GM12873 (cell line): Measurements from ENCODE around the gene DOCK8.

ENCODE experiments used
- TF ChIP-seq, protein P1 (sequence below): IDR thresholded peaks from 2 replicates; pipeline ENCODE4 v1.5.1; 2012; ENCODE audit warnings: low read depth, mild to moderate bottlenecking, moderate library complexity, low read length, control low read depth; ENCODE audit not compliant: insufficient read depth; ENCODE audit errors: missing control alignments

DOCK8 gene

DNA sequence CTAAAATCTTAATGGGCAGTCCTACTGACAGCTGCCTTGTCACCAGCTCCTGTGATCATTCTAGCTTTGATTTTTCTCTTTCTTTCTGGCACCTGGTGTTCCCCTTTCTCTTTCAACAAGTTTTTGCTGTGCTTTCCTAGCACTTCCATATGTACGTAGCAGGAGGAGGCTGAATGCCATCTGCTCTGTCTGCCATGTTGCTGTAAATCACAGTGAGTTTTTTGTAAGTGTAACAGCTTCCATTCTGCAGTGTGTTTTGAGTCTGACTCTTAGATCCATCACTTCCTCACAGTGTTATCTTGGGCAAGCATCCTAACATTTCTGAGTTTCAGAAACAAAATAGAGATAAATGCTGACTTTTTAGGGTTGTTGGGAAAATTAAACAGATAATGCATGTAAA is 247.9 kb downstream of the DOCK8 start:
- TF ChIP-seq, protein P1, sequence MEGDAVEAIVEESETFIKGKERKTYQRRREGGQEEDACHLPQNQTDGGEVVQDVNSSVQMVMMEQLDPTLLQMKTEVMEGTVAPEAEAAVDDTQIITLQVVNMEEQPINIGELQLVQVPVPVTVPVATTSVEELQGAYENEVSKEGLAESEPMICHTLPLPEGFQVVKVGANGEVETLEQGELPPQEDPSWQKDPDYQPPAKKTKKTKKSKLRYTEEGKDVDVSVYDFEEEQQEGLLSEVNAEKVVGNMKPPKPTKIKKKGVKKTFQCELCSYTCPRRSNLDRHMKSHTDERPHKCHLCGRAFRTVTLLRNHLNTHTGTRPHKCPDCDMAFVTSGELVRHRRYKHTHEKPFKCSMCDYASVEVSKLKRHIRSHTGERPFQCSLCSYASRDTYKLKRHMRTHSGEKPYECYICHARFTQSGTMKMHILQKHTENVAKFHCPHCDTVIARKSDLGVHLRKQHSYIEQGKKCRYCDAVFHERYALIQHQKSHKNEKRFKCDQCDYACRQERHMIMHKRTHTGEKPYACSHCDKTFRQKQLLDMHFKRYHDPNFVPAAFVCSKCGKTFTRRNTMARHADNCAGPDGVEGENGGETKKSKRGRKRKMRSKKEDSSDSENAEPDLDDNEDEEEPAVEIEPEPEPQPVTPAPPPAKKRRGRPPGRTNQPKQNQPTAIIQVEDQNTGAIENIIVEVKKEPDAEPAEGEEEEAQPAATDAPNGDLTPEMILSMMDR, result no peak

GRCh38 chr9:463455-464171 is 248.9 kb downstream of the DOCK8 start:
- TF ChIP-seq, protein P1, result no peak

- TF ChIP-seq, protein P1, result no peak
These were observed 252.1 kb downstream of the DOCK8 start for GRCh38 chr9:466747-467146.

DNA sequence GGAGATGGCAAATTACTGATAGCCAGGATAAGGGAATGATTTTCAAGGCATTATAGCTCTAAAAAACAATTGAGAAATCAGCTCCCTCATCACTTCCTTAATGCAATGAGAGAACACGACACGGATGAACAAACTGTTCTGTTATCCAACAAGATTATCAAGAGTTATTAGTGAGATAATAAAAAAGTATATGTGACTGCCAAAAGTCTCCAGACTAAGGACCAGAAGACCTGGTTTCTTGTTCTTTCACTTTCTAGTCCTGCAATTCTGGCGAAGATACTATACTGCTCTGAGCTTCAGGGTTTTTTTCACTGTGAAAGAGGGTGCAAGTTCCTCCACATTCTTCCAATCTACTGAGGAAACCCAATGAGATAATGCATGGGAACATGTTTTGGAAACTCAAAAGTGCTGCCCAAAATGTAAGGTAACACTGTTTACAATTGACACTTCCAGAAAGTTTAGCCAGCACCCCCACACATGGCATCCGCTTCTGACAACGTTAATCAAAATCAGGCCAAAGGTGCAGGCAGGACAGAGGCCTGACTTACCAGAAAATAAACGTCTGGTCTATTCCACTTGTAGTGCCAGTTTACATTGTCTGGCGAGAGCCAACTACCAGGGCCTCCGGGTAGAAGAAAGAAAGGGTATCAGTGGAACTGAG is 254.2 kb downstream of the DOCK8 start:
- TF ChIP-seq, protein P1, result no peak

DNA sequence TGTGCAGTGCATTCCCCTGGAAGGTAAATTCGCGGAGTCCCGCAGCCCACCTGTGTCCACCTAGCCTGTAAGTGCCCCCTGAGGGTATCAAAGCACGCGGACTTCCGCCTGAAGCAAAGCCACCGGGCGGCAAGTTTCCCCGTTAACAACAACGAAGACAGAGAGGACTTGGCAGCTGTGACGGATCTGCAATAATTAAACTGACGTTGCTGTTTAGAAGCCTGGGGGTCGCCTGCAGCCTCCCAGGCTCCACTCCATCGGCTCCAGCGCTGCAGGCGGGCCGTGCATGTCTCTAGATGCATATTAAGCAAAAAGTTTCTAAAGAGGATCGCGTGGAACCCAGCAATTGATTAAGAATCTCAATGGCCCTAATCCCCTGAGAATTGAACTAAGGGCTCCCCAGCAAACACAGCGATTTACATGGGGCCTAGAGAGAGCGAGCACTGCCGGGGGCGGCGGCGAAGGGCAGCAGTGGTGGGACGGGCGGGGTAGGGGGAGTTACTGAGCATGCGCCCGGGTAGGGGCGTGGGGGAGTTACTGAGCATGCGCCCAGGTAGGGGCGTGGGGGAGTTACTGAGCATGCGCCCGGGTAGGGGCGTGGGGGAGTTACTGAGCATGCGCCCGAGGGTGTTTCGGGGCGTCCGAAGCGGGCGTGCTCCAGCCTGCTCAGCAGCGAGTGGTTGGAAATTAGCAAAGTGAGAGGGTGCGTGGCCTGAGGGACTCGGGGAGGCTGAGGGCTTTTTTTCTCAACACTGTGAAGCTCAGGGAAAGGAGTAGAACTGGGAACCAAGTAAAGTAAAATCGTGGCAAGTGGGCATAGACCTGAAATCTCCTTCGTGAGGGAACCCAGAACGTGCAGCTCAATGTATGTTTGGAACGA is 255.2 kb downstream of the DOCK8 start:
- TF ChIP-seq, protein P1, result no peak

DNA sequence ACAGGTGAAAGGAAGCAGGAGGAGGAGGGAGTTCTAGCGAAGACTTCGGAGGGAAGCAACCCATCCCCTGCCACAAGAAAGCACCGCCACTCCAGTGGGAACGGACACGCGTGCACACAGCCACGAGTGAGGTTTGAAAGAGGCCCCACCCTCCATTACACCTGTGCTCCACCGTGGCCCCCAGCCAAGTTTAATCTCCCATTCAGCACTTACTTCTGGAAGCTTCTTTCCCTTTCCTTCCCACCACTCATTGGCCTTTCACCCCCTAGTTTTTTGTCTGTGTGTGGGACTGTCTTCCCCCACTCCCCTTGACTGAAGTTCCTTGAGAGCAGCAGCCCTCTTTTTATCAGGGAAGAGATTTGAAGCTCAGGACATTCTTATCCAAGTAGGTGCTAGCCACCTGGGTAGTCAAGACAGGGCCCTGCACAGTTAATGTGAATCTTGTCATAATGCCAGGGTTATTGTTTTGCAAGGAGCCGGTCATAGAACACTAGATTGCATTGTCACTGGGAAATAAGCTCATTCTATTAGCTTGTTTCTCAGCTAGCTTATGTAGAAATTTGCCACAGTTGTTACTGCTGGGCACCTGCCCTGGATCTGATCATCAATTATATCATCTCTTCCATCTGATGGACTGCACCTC is 256.0 kb downstream of the DOCK8 start:
- TF ChIP-seq, protein P1, result no peak

GRCh38 chr9:471320-471719 is 256.7 kb downstream of the DOCK8 start:
- TF ChIP-seq, protein P1, result no peak
